ENCODE measurements around the gene OPTN.

DNA sequence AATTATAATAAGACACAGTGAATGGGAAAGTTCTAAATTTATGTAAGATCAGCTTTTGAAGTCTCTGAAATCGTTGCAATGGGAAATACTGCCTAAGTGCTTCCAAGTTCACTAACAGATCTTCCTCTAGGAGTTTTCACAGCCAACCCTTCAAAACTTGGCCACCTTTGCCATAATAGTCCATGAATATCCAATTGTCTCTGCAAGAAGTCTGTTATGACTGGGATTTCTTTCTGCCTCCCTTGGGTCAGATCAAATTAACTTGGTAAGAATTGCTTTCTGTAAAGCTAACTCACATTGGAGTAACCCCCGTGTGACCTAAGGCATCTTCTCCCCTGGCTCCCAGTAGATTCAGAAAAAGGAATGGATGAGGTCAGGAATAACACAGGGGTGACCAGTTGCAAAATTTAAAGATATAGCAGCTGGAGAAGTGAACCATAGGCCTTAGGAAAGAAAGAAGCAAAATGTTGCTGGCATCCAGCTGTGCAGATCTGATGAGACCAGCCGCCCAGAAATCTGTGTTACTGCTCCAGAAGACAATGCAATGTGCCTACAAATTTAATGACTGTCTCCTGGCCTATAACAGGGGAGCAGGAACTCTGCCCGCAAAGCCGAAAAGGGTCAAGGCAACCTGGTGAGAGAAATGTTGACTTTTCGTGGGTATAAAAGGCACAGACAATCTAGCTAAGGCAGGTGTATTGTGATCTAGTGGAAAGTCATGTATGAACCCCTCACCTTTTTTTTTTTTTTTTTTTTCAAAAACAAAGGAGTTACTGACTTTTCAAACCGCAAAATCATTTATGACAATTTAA is 7.5 kb upstream of the OPTN start:
- TF ChIP-seq POLR2A (IDR thresholded peaks at IDR 0.05) (no peak), EP300 (IDR thresholded peaks at IDR 0.05) (no peak), POLR2AphosphoS5 (IDR thresholded peaks at IDR 0.05) (no peak)

Measured in gastroesophageal sphincter (tissue), 2 donors.